H9 (cell line): ENCODE data around the gene IGF1R. TPM values are rescaled to one million over a fixed set of nuclear protein-coding genes. Genes with fewer than 3 reads are reported as not detected.

Experiments
- DNase-seq: peaks from one replicate; pipeline ENCODE4 v3.0.0-alpha.2; 2017
- H2AFZ ChIP-seq: one replicate; pipeline ENCODE4 v1.6.1; 2013; ENCODE audit warnings: mild to moderate bottlenecking, low read length, control low read depth, moderate library complexity
- H2AK5ac ChIP-seq: 2 replicates; pipeline ENCODE4 v1.6.1; 2013; ENCODE audit warnings: low read length, control low read depth, mixed read lengths; ENCODE audit not compliant: insufficient read length
- H2BK120ac ChIP-seq: one replicate; pipeline ENCODE4 v1.6.1; 2013; ENCODE audit warnings: low read depth, mild to moderate bottlenecking, low read length, control low read depth, inconsistent platforms; ENCODE audit not compliant: poor library complexity, severe bottlenecking
- H2BK12ac ChIP-seq: 2 replicates; pipeline ENCODE4 v1.6.1; 2013; ENCODE audit warnings: low read length, control low read depth, mixed read lengths, low read depth; ENCODE audit not compliant: insufficient read length
- H2BK15ac ChIP-seq: 2 replicates; pipeline ENCODE4 v1.6.1; 2013; ENCODE audit warnings: low read depth, low read length, control low read depth
- H2BK20ac ChIP-seq: one replicate; pipeline ENCODE4 v1.6.1; 2013; ENCODE audit warnings: low read depth, mild to moderate bottlenecking, low read length, control low read depth, inconsistent platforms; ENCODE audit not compliant: poor library complexity, severe bottlenecking
- H2BK5ac ChIP-seq: 2 replicates; pipeline ENCODE4 v1.6.1; 2013; ENCODE audit warnings: low read length, control low read depth, mixed read lengths; ENCODE audit not compliant: insufficient read length
- H3K14ac ChIP-seq: 2 replicates; pipeline ENCODE4 v1.6.1; 2013; ENCODE audit warnings: low read length, control low read depth; ENCODE audit not compliant: insufficient read depth
- H3K18ac ChIP-seq: 2 replicates; pipeline ENCODE4 v1.6.1; 2013; ENCODE audit warnings: low read depth, mild to moderate bottlenecking, mixed read lengths, low read length, control low read depth; ENCODE audit not compliant: insufficient read length
- H3K23ac ChIP-seq: 2 replicates; pipeline ENCODE4 v1.6.1; 2013; ENCODE audit warnings: low read length, control low read depth, mixed read lengths, low read depth; ENCODE audit not compliant: insufficient read length
- H3K23me2 ChIP-seq: 2 replicates; pipeline ENCODE4 v1.6.1; 2013; ENCODE audit warnings: low read depth, mild to moderate bottlenecking, mixed read lengths, low read length, control low read depth; ENCODE audit not compliant: insufficient read length, poor library complexity, severe bottlenecking
- H3K27ac ChIP-seq: 2 replicates; pipeline ENCODE4 v1.5.1; 2013; ENCODE audit warnings: low read length, control low read depth, mixed read lengths, low read depth; ENCODE audit not compliant: insufficient read length
- H3K27me3 ChIP-seq: 2 replicates; pipeline ENCODE4 v1.6.1; 2013; ENCODE audit warnings: low read length, control low read depth, inconsistent platforms; ENCODE audit not compliant: insufficient read depth
- H3K4ac ChIP-seq: 2 replicates; pipeline ENCODE4 v1.6.1; 2013; ENCODE audit warnings: low read depth, mild to moderate bottlenecking, control low read depth, inconsistent platforms, low read length, moderate library complexity
- H3K4me1 ChIP-seq: 2 replicates; pipeline ENCODE4 v1.6.1; 2013; ENCODE audit warnings: low read length, control low read depth, inconsistent platforms; ENCODE audit not compliant: insufficient read depth
- H3K4me2 ChIP-seq: 2 replicates; pipeline ENCODE4 v1.6.1; 2013; ENCODE audit warnings: low read length, control low read depth, mixed read lengths; ENCODE audit not compliant: insufficient read length, insufficient read depth
- H3K56ac ChIP-seq: 2 replicates; pipeline ENCODE4 v1.6.1; 2013; ENCODE audit warnings: low read depth, mild to moderate bottlenecking, mixed read lengths, low read length, control low read depth; ENCODE audit not compliant: insufficient read length
- H3K79me1 ChIP-seq: 2 replicates; pipeline ENCODE4 v1.6.1; 2013; ENCODE audit warnings: low read depth, mild to moderate bottlenecking, moderate library complexity, low read length, control low read depth, inconsistent platforms; ENCODE audit not compliant: insufficient read depth, poor library complexity, severe bottlenecking
- H3K79me2 ChIP-seq: 2 replicates; pipeline ENCODE4 v1.6.1; 2013; ENCODE audit warnings: low read length, control low read depth, inconsistent platforms; ENCODE audit not compliant: insufficient read depth
- H3K9ac ChIP-seq: 2 replicates; pipeline ENCODE4 v1.6.1; 2013; ENCODE audit warnings: low read length, control low read depth, mixed read lengths; ENCODE audit not compliant: insufficient read length; ENCODE audit errors: extremely low read depth
- H3K9me3 ChIP-seq: one replicate; pipeline ENCODE4 v1.6.1; 2013; ENCODE audit warnings: low read depth, low read length, inconsistent platforms; ENCODE audit not compliant: control insufficient read depth
- H3T11ph ChIP-seq: one replicate; pipeline ENCODE4 v1.6.1; 2013; ENCODE audit warnings: mild to moderate bottlenecking, low read length, control low read depth, inconsistent platforms
- H4K20me1 ChIP-seq: one replicate; pipeline ENCODE4 v1.6.1; 2013; ENCODE audit not compliant: control insufficient read depth, insufficient read length, insufficient read depth
- H4K5ac ChIP-seq: 2 replicates; pipeline ENCODE4 v1.6.1; 2013; ENCODE audit warnings: low read depth, mild to moderate bottlenecking, mixed read lengths, low read length, control low read depth; ENCODE audit not compliant: insufficient read length
- H4K8ac ChIP-seq: replicated peaks from 2 replicates; pipeline ENCODE4 v1.6.1; 2013; ENCODE audit warnings: low read length, control low read depth, mixed read lengths, low read depth; ENCODE audit not compliant: insufficient read length
- H4K91ac ChIP-seq: 2 replicates; pipeline ENCODE4 v1.6.1; 2013; ENCODE audit warnings: low read depth, mild to moderate bottlenecking, moderate library complexity, mixed read lengths, low read length, control low read depth; ENCODE audit not compliant: insufficient read length
- H3K27ac Mint-ChIP-seq, 3 experiments: 2 replicates in 2 of 3; 3 replicates in 1 of 3; pipeline ENCODE4 v1.8.0; 2020 to 2021; ENCODE audit warnings: mixed read lengths in 3 of 3, mild to moderate bottlenecking in 1 of 3, moderate library complexity in 1 of 3
- H3K27me3 Mint-ChIP-seq: 2 replicates; pipeline ENCODE4 v1.8.0; 2021; ENCODE audit warnings: low read depth, mild to moderate bottlenecking, moderate library complexity, mixed read lengths
- H3K36me3 Mint-ChIP-seq, 3 experiments: 2 replicates in 2 of 3; 3 replicates in 1 of 3; pipeline ENCODE4 v1.8.0; 2020 to 2021; ENCODE audit warnings: low read depth in 3 of 3, mixed read lengths in 3 of 3; ENCODE audit not compliant: insufficient read depth in 1 of 3
- H3K4me1 Mint-ChIP-seq, 2 experiments: 2 replicates each; pipeline ENCODE4 v1.8.0; 2020; ENCODE audit warnings: mixed read lengths in 2 of 2
- H3K4me3 Mint-ChIP-seq, 2 experiments: 2 replicates in 1 of 2; 3 replicates in 1 of 2; pipeline ENCODE4 v1.8.0; 2020 to 2021; ENCODE audit warnings: mild to moderate bottlenecking in 2 of 2, mixed read lengths in 2 of 2, moderate library complexity in 1 of 2
- H3K9me3 Mint-ChIP-seq, 2 experiments: 2 replicates in 1 of 2; 3 replicates in 1 of 2; pipeline ENCODE4 v1.8.0; 2020; ENCODE audit warnings: mild to moderate bottlenecking in 2 of 2, mixed read lengths in 2 of 2, moderate library complexity in 1 of 2
- WGBS: extraction: QIAGEN DNeasy Blood & Tissue Kit; methylation state at CpG from one replicate; pipeline ENCODE4 v1.1.7; 2013; ENCODE audit warnings: missing lambda C conversion rate, low lambda C conversion rate, mixed read lengths; ENCODE audit not compliant: insufficient read length; ENCODE audit errors: extremely low coverage; 5-methylcytosine and 5-hydroxymethylcytosine counted together
- total RNA-seq: library from RNA; stranded (reverse); gene quantifications from 2 replicates; pipeline ENCODE4 v1.2.1, GENCODE V29; 2021
- TF ChIP-seq, protein P1 (sequence below): fragments of 200-600 bp; sonication (generic); conservative IDR thresholded peaks from 3 replicates; pipeline ENCODE4 v1.8.0; 2021; ENCODE audit warnings: antibody characterized with exemption, mild to moderate bottlenecking

IGF1R gene
- total RNA-seq, 1 experiment from 2014 or later, result 70.0 TPM

DNA sequence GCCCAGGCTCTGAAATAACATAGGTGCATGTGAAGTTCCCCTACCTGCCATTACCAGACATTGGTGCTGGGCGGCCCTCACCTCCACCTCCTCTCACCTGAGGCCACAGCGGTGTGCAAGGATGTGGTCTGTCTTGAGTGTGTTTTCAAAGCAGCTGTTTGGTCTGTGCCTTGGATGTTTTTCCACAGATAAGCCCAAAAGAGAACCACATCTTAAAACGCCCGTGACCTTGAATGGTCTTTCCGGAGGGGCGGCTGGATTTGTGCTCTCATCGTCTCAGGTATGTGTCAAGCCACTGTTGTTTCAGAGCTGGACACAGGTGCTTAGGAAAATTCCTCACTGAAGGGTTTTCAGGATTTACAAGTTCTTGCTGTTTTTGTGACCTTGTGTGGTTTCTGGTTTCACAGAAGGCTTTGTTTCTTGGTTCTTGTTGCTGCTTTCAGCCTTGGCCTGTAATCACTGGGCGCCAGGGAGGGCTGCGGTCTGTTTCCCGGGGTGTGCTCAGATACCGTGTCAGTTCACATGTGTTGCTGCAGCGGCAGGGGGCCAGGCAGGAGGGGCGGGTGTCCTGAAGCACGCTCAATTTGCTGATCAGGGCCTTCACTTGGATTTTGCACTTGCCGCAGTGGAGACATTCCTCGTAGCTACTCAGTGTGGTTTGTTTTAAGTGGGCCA lies 128.4 kb downstream of the IGF1R start:
- peaks cover 19% of the 10 kb centered on the region; the same call in 1 of the 2 replicates for H3K79me2 ChIP-seq
- H4K20me1 ChIP-seq, result no peaks in the 10 kb centered on the region

More for the DNA sequence above, 128.4 kb downstream of the IGF1R start:
- Histone ChIP-seq H2AK5ac (no peak overlapping the region), H3K9me3 (no peaks in the 10 kb centered on the region), H2BK20ac (no peak overlapping the region), H3K23ac (no peak overlapping the region), H3T11ph (no peak overlapping the region), H3K56ac (no peak overlapping the region), H2AFZ (no peak overlapping the region), H3K18ac (no peak overlapping the region), H2BK15ac (no peak overlapping the region), H2BK120ac (no peak overlapping the region), H3K4ac (no peak overlapping the region), H2BK12ac (no peak overlapping the region), H4K91ac (peak overlapping the region; percentile 34), H4K8ac (no peak overlapping the region), H3K9ac (no peak overlapping the region), H3K4me2 (no peak overlapping the region), H3K27me3 (no peaks in the 10 kb centered on the region), H3K79me1 (peaks cover 7% of the 10 kb centered on the region), H3K27ac (no peak overlapping the region), H3K4me1 (peaks cover 16% of the 10 kb centered on the region; the same call in 1 of the 2 replicates), H2BK5ac (no peak overlapping the region), H4K5ac (no peak overlapping the region), H3K14ac (no peak overlapping the region), H3K23me2 (no peaks in the 10 kb centered on the region)
- peaks cover 64% of the 10 kb centered on the region in 2 experiments for H3K4me1 Mint-ChIP-seq
- no peaks in the 10 kb centered on the region for H3K27me3 Mint-ChIP-seq
- H3K4me3 Mint-ChIP-seq, result no peak overlapping the region
- H3K36me3 Mint-ChIP-seq, result no peaks in the 10 kb centered on the region
- no peak for DNase-seq
- no peaks in the 10 kb centered on the region for H3K9me3 Mint-ChIP-seq
- TF ChIP-seq, protein P1, sequence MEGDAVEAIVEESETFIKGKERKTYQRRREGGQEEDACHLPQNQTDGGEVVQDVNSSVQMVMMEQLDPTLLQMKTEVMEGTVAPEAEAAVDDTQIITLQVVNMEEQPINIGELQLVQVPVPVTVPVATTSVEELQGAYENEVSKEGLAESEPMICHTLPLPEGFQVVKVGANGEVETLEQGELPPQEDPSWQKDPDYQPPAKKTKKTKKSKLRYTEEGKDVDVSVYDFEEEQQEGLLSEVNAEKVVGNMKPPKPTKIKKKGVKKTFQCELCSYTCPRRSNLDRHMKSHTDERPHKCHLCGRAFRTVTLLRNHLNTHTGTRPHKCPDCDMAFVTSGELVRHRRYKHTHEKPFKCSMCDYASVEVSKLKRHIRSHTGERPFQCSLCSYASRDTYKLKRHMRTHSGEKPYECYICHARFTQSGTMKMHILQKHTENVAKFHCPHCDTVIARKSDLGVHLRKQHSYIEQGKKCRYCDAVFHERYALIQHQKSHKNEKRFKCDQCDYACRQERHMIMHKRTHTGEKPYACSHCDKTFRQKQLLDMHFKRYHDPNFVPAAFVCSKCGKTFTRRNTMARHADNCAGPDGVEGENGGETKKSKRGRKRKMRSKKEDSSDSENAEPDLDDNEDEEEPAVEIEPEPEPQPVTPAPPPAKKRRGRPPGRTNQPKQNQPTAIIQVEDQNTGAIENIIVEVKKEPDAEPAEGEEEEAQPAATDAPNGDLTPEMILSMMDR, result no peak
- WGBS, result no CpG with 5 or more reads among the region's 16 CpGs
- H3K27ac Mint-ChIP-seq, result peak overlapping the region; percentile 66 to 75 (median 74); a peak in 6 of 7 replicates
